IPS DF 6.9 (cell line): Measurements from ENCODE around the gene RASAL1.

Experiments
- DNase-seq: peaks from one replicate; pipeline ENCODE4 v3.0.0-alpha.2; 2013; ENCODE audit warnings: low read depth, low spot score
- H3K27ac ChIP-seq: one replicate; pipeline ENCODE4 v1.5.1; 2013; ENCODE audit warnings: low read length, control low read depth
- H3K27me3 ChIP-seq: 2 replicates; pipeline ENCODE4 v1.6.1; 2013; ENCODE audit warnings: mild to moderate bottlenecking, low read length; ENCODE audit not compliant: control insufficient read depth, insufficient read depth
- H3K36me3 ChIP-seq: 2 replicates; pipeline ENCODE4 v1.6.1; 2013; ENCODE audit warnings: low read length; ENCODE audit not compliant: control insufficient read depth, insufficient read depth
- H3K4me1 ChIP-seq: 2 replicates; pipeline ENCODE4 v1.6.1; 2013; ENCODE audit warnings: low read length; ENCODE audit not compliant: control insufficient read depth, insufficient read depth
- H3K4me3 ChIP-seq: 2 replicates; pipeline ENCODE4 v1.5.1; 2013; ENCODE audit warnings: mild to moderate bottlenecking, low read length
- H3K9me3 ChIP-seq: 2 replicates; pipeline ENCODE4 v1.6.1; 2013; ENCODE audit warnings: low read length, inconsistent platforms; ENCODE audit not compliant: control insufficient read depth, insufficient read depth
- WGBS: extraction: QIAGEN DNeasy Blood & Tissue Kit; methylation state at CpG from one replicate; pipeline ENCODE4 v1.1.7; 2013; ENCODE audit warnings: mixed read lengths, missing lambda C conversion rate; ENCODE audit not compliant: insufficient read length, insufficient coverage; 5-methylcytosine and 5-hydroxymethylcytosine counted together

Gene RASAL1

GRCh38 chr12:113161415-113162016 is 26.0 kb upstream of the RASAL1 start:
- Histone ChIP-seq H3K4me3 (no peak overlapping the region), H3K27me3 (no peaks in the 10 kb centered on the region), H3K9me3 (no peaks in the 10 kb centered on the region), H3K27ac (no peak overlapping the region), H3K36me3 (peaks cover 56% of the 10 kb centered on the region), H3K4me1 (peaks cover 10% of the 10 kb centered on the region; the same call in 1 of the 2 replicates)
- WGBS, result no CpG with 5 or more reads among the region's 26 CpGs
- peak; percentile 85 for DNase-seq

GRCh38 chr12:113159937-113160336 is 24.4 kb upstream of the RASAL1 start:
- H3K27ac ChIP-seq, result no peak overlapping the region
- no peaks in the 10 kb centered on the region for H3K9me3 ChIP-seq
- H3K36me3 ChIP-seq, result peaks cover 42% of the 10 kb centered on the region
- no peak overlapping the region for H3K4me3 ChIP-seq
- no peak for DNase-seq
- no peaks in the 10 kb centered on the region for H3K27me3 ChIP-seq
- H3K4me1 ChIP-seq, result peaks cover 10% of the 10 kb centered on the region; the same call in 1 of the 2 replicates
- no CpG with 5 or more reads among the region's 7 CpGs for WGBS

GRCh38 chr12:113158439-113159203 is 23.1 kb upstream of the RASAL1 start:
- no CpG with 5 or more reads among the region's 26 CpGs for WGBS

GRCh38 chr12:113157218-113157859 is 21.8 kb upstream of the RASAL1 start:
- Histone ChIP-seq H3K4me1 (peaks cover 6% of the 10 kb centered on the region; the same call in 1 of the 2 replicates), H3K9me3 (no peaks in the 10 kb centered on the region), H3K4me3 (no peak overlapping the region), H3K27me3 (peaks cover 3% of the 10 kb centered on the region; the same call in 1 of the 2 replicates), H3K27ac (no peak overlapping the region), H3K36me3 (peaks cover 36% of the 10 kb centered on the region)
- no CpG with 5 or more reads among the region's 12 CpGs for WGBS
- no peak for DNase-seq

More at GRCh38 chr12:113158439-113159203, 23.1 kb upstream of the RASAL1 start:
- H3K36me3 ChIP-seq, result peaks cover 40% of the 10 kb centered on the region
- no peak for DNase-seq
- no peak overlapping the region for H3K27ac ChIP-seq
- no peak overlapping the region for H3K4me3 ChIP-seq
- peaks cover 10% of the 10 kb centered on the region; the same call in 1 of the 2 replicates for H3K4me1 ChIP-seq
- H3K9me3 ChIP-seq, result no peaks in the 10 kb centered on the region
- 0 out of 2 replicates have a peak, but pooled peaks cover 3% of the 10 kb centered on the region for H3K27me3 ChIP-seq

GRCh38 chr12:113155646-113156045 is 20.1 kb upstream of the RASAL1 start:
- Histone ChIP-seq H3K36me3 (peaks cover 27% of the 10 kb centered on the region), H3K4me1 (no peaks in the 10 kb centered on the region), H3K27me3 (peaks cover 3% of the 10 kb centered on the region; the same call in 1 of the 2 replicates), H3K27ac (no peak overlapping the region), H3K9me3 (no peaks in the 10 kb centered on the region), H3K4me3 (no peak overlapping the region)
- no peak for DNase-seq
- no CpG with 5 or more reads among the region's 7 CpGs for WGBS

GRCh38 chr12:113155060-113155459 is 19.5 kb upstream of the RASAL1 start:
- Histone ChIP-seq H3K27me3 (peaks cover 3% of the 10 kb centered on the region; the same call in 1 of the 2 replicates), H3K36me3 (peaks cover 21% of the 10 kb centered on the region), H3K9me3 (no peaks in the 10 kb centered on the region), H3K4me3 (no peak overlapping the region), H3K27ac (no peak overlapping the region), H3K4me1 (no peaks in the 10 kb centered on the region)
- no peak for DNase-seq
- no CpG with 5 or more reads among the region's 12 CpGs for WGBS

- Histone ChIP-seq H3K27ac (no peak overlapping the region), H3K4me1 (peaks cover 3% of the 10 kb centered on the region; the same call in 1 of the 2 replicates), H3K36me3 (peaks cover 16% of the 10 kb centered on the region), H3K27me3 (peaks cover 3% of the 10 kb centered on the region; the same call in 1 of the 2 replicates), H3K9me3 (no peaks in the 10 kb centered on the region), H3K4me3 (peak overlapping the region; percentile 42; the same call in 1 of the 2 replicates)
- WGBS, result no CpG with 5 or more reads among the region's 51 CpGs
- no peak for DNase-seq
Measured at GRCh38 chr12:113154351-113154973, 18.9 kb upstream of the RASAL1 start.

- Histone ChIP-seq H3K36me3 (peaks cover 7% of the 10 kb centered on the region; the same call in 1 of the 2 replicates), H3K9me3 (no peaks in the 10 kb centered on the region), H3K27me3 (peaks cover 3% of the 10 kb centered on the region; the same call in 1 of the 2 replicates), H3K4me3 (peak overlapping the region; percentile 49; the same call in 1 of the 2 replicates), H3K27ac (no peak overlapping the region), H3K4me1 (peaks cover 6% of the 10 kb centered on the region; the same call in 1 of the 2 replicates)
- no peak for DNase-seq
- no CpG with 5 or more reads among the region's 70 CpGs for WGBS
Measured at GRCh38 chr12:113152835-113153814, 17.6 kb upstream of the RASAL1 start.

- Histone ChIP-seq H3K4me3 (no peak overlapping the region; the same call in 1 of the 2 replicates), H3K27ac (no peak overlapping the region), H3K4me1 (peaks cover 6% of the 10 kb centered on the region; the same call in 1 of the 2 replicates), H3K27me3 (peaks cover 3% of the 10 kb centered on the region; the same call in 1 of the 2 replicates), H3K36me3 (0 out of 2 replicates have a peak, but pooled peaks cover under 1% of the 10 kb centered on the region), H3K9me3 (no peaks in the 10 kb centered on the region)
- WGBS, result no CpG with 5 or more reads among the region's 9 CpGs
- DNase-seq, result no peak
Measured at GRCh38 chr12:113152196-113152834, 16.8 kb upstream of the RASAL1 start.
